GM18951 (cell line): Measurements from ENCODE around the gene ZNF208.
"Not testable (repeated sequence)": the region's sequence is repeated elsewhere in the genome, so short reads cannot be mapped to it uniquely, and the experiment has no call there.

ENCODE experiments used
- POLR2A ChIP-seq: IDR thresholded peaks from 4 replicates; pipeline ENCODE4 v1.6.1; 2011; ENCODE audit warnings: mild to moderate bottlenecking; ENCODE audit not compliant: insufficient read length, insufficient read depth; ENCODE audit errors: extremely low read depth
- in situ Hi-C: fragments of 300-500 bp; cut with MboI; formaldehyde crosslinking; loops from one replicate; pipeline ENCODE4 v1.12.0; 2022; ENCODE audit warnings: low sequenced_read_pairs, mixed read lengths, inconsistent platforms; ENCODE audit not compliant: unreplicated experiment

Gene ZNF208

DNA sequence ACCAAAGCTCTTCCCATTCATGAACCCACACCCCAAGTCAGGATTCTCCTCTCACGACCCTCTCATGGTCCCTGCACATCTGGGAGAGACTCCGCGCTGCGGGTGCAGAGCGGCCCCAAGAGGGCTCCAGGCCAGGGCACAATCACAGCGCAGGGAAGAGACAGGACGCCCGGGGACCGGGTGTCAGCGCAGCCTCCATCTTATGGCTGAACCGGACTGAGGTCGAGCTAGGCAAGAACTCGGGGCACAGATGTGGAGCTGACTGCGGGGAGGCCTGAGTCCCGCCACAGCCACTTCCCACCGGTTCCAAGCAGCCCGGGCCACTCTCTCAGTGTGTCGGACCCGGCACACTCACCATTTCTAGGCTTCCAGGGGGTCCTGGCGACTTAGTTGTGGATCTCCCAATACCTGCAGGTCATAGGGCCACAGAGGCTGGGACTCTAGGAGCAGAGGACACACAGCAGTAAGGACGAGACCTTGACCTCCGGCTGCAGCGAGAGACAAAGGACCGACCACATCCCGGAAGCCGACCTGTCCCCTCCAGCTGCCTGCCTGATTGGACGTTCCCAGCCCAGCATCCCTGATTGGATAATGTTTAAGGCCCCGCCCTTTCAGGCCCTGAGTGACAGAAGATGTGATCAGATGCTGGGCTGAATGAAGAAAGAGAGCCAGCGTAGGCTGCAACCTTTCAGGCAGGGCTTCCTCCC, at the start of gene ZNF208:
TSS of gene ZNF208 (minus strand) at position 507 of the 707 bp plus-strand sequence. CDS start at position 358, 149 bp downstream.
- in situ Hi-C loops = not testable (repeated sequence)

DNA sequence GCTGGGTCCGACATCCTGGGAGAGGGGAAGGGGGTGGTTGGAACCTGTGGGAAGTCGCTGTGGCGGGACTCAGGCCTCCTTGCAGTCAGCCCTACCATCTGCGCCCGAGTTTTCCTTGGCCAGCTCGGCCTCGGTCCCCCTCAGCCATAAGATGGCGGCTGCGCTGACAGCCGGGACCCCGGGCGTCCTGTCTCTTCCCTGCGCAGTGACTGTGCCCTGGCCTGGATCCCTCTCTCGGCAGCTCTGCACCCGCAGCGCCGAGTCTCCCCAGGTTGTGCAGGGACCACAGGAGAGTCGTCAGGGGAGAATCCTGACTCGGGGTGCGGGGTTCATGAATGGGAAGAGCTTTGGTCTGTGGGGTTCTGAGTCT, 41.9 kb upstream of the ZNF208 start:
- in situ Hi-C loops = no loop called here
- TF ChIP-seq POLR2A = no peak

DNA sequence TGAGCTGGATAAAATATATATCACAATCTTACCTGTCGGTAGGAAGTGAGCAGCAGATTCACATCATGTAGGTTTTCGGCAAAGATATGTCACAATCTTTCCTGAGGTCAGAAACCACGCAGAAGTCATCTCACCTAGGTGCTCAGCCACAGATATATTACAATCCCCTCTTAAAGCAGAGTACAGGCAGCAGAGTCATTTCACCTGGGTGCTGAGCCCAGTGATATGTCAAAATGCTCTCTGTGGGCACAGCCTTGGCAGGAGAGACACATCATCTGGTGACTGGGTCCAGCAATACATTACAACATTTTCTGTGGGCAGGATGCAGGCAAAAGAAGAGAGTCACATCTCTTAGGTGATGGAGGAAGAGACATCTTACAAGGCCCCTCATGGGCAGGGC, 30.4 kb upstream of the ZNF208 start:
- in situ Hi-C loops = not testable (repeated sequence)

DNA sequence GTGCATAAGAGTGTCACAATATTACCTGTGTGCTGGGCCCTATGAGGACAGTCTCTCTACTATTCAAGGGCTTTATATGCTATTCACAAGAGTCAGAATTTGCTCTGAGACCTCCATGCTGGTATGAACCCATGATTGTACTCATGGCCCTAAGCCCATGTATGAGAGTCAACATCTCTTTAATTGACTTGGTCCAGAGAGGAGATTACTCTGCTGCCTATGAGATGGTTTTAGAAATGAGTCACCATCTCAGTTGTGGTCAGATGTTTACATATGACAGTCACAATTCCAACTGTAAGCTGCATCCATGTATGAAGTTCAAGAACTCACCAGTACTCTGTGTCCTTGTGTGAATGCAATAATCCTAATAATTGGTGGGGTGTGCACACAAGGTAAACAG, 19.9 kb upstream of the ZNF208 start:
- in situ Hi-C loops = no loop called here

DNA sequence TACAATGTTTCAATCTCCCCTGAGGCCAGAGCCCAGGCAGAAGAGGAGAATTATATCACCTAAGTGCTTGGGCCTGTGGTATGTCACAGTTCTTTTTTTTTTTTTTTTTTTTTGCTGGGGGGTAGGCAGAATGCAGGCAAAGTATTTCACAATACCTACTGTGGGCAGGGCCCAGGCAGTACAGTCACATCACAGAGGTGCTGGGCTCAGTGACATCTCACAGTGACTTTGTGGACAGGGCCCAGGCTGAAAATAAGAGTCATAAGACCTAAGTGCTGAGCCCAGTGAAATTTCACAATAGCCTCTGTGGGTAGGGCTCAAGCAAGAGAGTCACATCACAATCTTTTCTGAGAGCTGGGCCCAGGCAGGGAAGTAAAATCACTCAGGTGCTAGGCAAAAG, 15.9 kb upstream of the ZNF208 start:
- in situ Hi-C loops = no loop called here
- no peak for TF ChIP-seq POLR2A

More for the DNA sequence above, 19.9 kb upstream of the ZNF208 start:
- TF ChIP-seq POLR2A = no peak

DNA sequence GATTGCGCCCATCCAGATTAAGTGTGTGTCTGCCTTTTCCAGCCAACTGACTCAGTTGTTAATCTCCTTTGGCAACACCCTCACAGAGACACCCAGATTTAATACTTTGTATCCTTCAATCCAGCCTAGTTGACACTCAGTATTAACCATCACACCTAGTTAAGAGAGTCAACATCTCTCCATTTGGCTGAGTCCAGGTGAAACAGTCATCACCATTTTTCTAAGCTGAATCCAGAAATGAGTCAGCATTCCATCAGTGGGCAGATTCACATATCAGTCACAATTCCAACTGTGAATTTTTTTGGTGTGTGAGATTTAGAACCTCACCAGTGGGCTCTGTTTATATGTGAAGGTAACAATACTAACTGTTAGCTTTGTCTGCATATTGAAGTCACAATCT, 14.8 kb upstream of the ZNF208 start:
- in situ Hi-C loops = not testable (repeated sequence)

DNA sequence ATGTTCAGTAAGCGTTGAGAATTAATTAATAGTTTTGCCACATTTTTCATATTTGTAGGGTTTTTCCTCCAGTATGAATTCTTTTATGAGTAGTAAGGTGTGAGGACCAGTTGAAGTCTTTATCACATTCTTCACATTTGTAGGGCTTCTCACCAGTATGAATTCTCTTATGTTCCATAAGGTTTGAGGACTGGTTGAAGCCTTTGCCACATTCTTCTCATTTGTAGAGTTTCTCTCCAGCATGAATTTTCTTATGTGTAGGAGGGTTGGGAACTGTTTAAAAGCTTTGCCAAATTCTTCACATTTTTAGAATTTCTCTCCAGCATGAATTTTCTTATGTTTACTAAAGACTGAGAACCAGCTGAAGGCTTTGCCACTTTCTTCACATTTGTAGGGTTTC, 40.3 kb downstream of the ZNF208 start:
- in situ Hi-C loops = no loop called here
- TF ChIP-seq POLR2A = no peak

DNA sequence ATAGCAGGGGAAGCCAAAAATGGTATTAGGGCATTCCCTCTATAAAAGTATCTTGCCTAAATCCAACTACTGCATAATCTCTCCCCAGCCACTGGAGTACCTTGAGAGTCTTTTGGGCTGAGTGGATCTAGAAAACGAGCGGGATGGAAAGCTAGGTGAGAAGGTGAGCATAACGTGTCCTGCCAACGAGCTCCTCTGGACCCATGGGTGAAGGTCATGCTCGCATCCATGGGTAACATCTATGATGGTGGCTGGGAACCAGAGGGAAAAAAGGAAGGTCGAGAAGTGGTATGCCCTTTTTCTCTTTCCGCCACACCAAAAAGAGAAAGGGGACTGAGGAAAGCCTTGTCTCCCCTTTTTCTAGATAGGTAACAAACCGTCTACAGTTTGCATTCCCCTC, 63.0 kb downstream of the ZNF208 start:
- in situ Hi-C loops = no loop called here
- TF ChIP-seq POLR2A = no peak

DNA sequence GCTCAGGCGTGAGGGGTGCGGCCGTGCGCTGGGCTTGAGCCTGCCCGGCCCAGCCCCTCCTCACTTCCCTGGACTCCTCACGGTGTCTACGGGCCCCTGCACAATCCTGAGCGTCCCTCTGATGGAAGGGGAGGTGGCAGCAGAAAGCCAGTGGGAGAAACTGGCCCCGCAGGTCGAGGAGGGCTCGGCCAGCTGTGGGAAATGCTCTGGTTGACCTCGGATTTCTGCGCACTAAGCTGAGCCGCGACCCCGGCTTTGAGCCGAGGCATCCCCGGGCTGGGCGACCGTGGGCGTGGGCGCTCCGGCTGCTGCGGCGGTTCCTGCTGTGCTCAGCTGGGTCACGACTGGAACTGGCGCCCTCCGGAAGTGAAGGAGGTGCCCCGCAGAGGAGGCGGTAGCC, 70.1 kb downstream of the ZNF208 start:
- TF ChIP-seq POLR2A = no peak
- in situ Hi-C loops = no loop called here

DNA sequence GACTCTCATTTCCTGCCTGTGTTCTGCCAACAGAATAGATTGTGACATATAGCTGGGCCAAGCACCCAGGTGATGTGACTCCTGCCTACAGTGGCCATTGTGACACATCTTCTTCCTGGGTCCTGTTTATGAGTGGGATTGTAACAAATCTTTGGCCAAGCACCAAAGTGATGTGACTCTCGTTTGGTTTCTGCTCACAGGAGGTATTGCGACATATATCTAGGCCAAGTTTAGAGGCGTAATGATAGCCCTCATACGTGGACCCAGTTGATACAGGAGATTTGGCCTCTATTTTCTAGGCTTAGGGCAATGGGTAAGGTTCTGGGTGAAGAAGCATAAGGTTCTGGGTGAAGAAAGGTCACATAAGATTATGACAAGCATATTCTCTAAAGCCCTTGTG, 76.2 kb downstream of the ZNF208 start:
- in situ Hi-C loops = no loop called here
- TF ChIP-seq POLR2A = no peak

DNA sequence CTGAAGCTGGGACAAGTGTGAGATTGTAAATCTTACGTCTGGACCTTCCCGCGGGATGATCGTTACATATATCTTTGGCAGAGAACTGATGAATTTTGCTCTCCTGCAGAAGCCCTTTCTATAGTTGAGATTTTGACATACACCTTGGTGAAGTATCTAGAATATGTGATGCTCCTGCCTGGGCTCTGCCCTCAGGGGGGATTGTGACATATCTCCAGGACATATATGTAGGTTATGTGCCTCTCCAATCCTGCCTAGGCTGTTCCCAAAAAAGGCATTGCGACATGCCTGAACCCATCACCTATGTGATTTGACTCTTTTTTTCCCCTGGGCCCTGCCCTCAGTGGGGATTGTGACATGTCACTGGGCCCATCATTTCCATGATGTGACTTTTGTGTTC, 76.6 kb downstream of the ZNF208 start:
- in situ Hi-C loops = no loop called here
- TF ChIP-seq POLR2A = no peak

DNA sequence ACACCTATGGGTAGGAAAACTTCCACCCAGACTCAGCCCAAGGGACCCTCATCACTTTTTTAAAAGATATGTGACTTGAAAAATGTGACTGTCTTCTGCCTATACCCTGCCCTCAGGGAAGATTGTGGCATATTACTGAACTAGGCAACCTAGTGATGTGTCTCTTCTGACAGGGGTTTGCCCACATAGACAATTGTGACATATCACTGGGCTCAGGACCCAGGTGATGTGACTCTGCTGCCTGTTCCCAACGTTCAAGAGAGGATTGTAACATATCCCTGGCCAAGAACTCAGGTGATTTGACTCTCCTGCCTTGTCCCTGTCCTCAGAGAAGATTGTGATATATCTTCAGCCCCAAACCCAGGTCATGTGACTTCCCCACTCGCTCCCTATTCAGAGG, 88.5 kb downstream of the ZNF208 start:
- in situ Hi-C loops = no loop called here
- no peak for TF ChIP-seq POLR2A

DNA sequence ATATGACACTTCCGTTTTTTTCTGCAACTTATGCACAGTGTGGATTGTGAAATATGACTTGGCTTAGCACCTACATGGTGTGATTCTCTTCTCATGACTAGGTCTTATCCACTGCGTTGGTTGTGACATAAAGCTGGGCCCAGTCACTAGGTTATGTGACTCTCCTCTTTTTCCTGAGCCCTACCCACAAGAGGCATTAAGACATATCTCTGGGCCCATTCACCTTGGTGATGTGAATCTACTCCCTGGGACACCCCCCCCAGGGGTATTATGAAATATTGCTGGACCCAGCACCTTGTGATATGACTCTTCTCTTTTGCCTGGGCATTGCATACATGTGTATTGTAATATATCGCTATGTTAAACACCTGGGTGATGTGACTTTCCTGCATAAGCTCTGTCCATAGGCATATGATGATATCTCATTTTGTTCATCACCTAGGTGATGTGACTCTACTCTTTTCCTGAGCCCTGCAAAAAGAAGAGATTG, 89.0 kb downstream of the ZNF208 start:
- in situ Hi-C loops = no loop called here

DNA sequence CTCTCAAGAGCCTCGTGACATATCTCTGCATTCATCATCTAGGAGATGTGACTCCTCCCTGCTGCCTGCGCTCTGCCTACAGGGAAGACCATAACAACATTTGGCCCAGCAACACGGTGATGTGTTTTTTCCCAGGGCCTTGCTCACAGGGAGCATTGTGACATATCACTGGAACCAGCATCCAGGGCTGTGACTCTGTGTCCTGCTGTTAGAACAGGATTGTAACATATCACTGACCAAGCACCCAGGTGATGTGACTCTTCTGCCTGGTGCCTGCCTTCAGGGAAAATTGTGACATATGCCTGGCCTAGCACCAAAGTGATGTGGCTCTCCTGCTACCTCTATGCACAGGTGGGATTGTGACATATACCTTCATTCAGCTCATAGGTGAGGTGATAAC, 95.3 kb downstream of the ZNF208 start:
- in situ Hi-C loops = no loop called here

More for the DNA sequence above, 89.0 kb downstream of the ZNF208 start:
- no peak for TF ChIP-seq POLR2A

DNA sequence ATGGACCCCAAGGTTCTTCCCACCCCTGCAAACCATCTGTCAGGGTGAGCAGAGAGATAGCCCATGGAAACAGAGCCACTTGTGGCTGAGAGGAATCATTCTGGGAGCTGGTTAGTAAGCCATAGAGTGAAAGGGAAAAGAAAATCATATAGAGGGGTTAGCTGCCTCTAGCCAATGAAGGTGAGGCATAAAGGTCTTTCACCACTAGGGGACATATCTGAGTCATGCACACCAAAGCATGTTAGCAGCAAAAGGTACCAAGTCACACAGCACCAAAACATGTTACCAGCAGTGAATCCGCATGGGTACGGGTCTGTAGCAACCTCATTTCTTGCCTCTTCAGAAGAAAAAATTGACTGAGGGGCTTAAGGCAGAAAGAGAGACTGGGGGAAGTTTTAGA, 98.1 kb downstream of the ZNF208 start:
- TF ChIP-seq POLR2A = no peak

More for the DNA sequence above, 95.3 kb downstream of the ZNF208 start:
- TF ChIP-seq POLR2A = no peak

DNA sequence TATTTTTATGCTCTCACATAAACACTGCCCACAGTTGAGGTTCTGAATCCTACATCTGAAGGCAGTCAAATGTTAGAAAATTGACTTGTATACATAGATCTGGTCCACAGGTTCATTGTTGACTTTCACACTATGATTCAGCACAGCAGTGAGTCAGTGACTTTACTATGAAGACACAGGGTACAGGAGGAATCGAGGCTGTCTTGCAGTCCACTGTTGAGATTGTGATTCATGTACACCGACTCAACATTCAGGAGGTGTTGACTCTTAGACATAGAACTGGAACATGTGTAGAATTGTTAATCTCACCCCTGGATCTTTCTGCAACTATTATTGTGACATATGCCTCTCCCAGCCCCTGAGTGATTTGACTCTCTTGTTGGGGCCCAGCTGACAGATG, 100.4 kb downstream of the ZNF208 start:
- in situ Hi-C loops = no loop called here
- TF ChIP-seq POLR2A = no peak

More for the DNA sequence above, 98.1 kb downstream of the ZNF208 start:
- in situ Hi-C loops = no loop called here
